HG03159 (cell line): Measurements from ENCODE around the gene SIRT3.
"Not testable (repeated sequence)": the region's sequence is repeated elsewhere in the genome, so short reads cannot be mapped to it uniquely, and the experiment has no call there.

Source experiments
- ATAC-seq: cut with Tn5 transposase; IDR thresholded peaks from one replicate; pipeline ENCODE4 v1.9.1; 2021; ENCODE audit warnings: mild to moderate bottlenecking, moderate library complexity; ENCODE audit not compliant: unreplicated experiment

Gene SIRT3

GRCh38 chr11:204587-205109, 31.5 kb downstream of the SIRT3 start:
- no peak for ATAC-seq

DNA sequence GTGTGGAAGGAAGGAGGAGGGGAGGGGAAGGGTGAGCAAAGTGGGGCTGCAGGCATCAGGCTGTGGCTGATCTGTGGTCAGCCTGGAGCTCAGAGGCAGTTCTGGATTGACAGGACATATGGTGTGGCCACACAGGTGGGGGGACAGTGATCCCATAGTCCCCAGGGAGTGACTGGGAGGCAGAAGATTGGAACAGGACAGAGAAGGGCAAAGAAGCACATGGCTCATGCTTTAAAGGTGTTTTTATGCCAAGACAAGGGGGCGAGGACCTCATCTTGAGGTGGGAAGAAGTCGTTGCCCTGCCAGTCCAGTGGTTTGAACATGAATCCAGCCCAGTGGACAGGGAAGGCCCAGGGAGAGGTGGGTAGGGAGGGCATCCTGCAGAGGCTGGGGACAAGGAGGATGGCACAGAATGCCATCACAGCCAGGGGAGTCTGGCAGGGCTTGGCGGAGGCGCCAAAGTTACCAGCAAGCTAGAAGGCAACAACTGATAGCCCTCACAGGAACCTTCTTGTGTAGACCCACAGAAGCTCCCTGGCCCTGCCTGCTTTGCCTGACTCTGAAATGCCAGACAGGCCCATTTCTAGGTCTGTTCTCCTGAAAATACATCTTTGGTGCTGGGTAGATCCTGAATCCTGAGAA, 32.1 kb downstream of the SIRT3 start:
- ATAC-seq: no peak

DNA sequence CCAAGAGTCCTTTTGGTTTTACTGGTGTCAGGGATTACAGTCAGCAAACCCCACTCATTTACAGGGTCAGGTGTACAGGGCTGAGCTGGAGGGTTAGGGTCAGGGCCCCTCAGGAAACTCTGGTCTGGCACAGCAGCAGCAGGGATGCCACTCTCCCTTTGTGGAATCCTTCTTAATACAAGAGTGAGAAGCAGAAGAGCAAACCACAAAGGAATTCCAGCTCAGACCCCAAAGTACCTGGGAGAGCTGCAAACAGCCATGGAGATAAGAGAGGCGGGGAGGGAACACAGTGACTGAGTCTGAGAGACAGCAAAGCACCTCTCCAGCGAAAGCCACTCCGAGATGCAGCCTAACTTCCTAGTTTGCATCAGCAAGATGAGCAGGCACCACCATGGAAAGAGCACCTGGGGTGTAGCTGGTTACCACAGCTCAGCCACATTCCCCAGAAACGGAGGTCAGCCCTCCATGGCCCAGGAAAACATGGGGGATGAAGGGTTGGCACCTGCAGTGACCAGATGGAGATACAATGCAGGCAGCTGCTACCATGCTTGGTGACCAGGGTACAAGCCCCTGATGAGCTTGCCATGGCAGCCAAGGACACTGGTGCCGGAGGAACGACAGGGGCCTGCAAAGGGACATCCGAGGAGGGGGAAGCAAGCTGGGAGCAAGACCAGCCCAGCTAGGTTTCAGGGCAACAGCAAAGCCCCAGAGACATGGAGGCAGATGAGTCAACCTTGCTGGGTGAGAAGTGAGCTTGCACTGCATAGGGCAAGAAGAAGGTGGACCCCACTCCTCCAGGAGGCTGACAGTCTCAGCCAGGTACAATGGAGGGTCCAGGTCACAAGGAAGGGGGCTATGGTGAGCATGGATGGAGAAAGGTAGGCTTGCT, 32.8 kb downstream of the SIRT3 start:
- ATAC-seq: no peak

DNA sequence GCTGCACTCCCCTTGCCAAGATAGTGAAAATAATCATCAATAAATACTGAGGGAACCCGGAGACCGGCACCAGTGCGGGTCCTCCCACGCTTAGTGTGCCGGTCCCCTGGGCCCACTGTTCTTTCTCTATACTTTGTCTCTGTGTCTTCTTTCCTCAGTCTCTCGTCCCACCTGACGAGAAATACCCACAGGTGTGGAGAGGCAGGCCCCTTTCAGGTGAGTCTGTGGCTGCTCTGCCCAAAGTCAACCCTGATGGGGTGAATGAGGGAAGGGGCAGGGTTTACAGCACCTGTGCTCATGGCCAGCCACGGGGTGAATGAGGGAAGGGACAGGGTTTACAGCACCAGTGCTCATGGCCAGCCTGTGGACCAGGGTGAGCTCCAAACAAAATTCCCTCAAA, 33.7 kb downstream of the SIRT3 start:
- ATAC-seq: no peak

DNA sequence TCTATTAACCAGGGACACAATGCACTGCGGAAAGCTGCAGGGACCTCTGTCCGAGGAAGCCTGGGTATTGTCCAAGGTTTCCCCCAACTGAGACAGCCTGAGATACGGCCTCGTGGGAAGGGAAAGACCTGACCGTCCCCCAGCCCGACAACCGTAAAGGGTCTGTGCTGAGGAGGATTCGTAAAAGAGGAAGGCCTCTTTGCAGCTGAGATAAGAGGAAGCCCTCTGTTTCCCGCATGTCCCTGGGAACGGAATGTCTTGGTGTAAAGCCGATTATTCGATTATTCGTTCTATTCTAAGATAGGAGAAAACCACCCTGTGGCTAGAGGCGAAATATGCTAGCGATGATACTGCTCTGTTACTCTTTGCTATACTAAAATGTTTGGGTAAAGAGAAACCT, 34.2 kb downstream of the SIRT3 start:
- no peak for ATAC-seq

GRCh38 chr11:200224-201003, 35.7 kb downstream of the SIRT3 start:
- no peak for ATAC-seq

GRCh38 chr11:199782-200181, 36.4 kb downstream of the SIRT3 start:
- ATAC-seq: no peak

DNA sequence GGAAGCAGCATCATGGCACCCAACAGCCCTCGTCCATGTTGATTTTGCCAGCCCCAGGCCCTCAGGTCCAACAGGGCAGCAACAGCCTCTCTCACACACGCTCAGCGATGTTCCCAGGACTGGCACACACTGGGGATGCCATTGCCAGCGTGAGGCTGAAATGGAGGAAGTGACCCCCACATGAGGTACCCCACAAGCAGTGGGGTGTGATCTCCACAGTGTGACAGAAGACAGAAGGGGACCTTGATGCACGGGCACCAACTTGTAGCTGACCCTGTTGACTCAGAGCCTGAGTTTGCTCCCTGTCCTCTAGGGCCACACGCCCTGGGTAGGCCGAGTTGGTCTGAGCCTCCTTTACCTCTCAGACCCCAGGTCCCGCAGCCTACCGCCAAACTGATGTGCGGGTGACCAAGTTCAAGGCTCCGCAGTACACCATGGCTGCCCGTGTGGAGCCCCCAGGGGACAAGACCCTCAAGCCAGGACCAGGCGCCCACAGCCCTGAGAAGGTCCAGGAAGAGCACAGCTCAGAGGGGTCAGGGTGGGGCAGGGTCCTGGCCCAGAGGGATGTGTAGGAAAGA, 37.0 kb downstream of the SIRT3 start:
- ATAC-seq: no peak

DNA sequence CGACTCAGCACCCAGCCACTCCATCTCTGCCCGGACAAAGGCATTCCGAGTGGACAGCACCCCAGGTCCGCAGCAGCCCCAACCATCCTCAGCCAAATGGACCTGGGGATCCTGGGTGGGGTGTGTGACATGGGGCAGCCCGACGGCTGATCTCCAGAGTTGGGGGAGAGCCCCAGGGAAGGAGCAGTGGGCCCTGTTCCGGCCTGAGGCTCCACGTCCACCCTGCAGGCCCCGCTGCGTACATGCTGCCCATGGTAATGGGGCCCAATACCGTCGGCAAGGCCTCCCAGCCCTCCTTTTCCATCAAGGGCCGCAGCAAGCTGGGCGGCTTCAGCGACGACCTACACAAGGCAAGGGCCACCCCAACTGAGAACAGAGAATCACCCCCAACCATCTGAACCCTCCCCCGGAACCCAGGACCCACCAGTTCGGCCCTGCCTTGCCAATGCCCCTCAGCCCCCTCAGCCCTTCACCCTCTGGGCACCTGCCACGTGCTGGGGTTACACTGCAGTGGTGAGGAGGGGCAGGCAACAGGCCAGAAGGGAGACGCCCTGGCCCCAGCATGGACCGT, 37.8 kb downstream of the SIRT3 start:
- no peak for ATAC-seq

GRCh38 chr11:197741-198235, 38.4 kb downstream of the SIRT3 start:
- ATAC-seq: no peak

GRCh38 chr11:196786-197731, 39.1 kb downstream of the SIRT3 start:
- ATAC-seq: no peak

- ATAC-seq: not testable (repeated sequence)
Measured at GRCh38 chr11:193481-193880, 42.7 kb downstream of the SIRT3 start.

DNA sequence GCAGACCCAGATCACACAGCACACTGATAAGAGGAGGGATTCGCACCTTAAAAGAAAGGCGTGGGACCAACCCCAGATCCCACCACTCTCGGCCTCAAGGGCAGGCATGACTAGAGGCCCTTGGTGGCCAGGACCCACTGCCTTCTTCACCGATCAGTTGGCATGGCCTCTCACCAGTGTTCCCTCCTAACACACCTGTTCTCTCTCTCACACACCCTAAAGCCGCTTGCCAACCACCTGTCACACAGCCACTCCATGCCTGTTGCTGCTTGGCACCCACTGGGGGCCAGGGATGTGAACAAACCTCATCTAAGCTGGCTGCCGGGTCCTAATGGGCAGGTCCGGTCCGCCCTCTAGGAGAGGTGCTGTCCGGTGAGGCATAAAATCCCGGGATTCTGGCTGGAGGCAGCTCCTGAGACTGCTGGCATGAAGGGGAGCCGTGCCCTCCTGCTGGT, 43.4 kb downstream of the SIRT3 start, which contains the start of gene SCGB1C1:
Gene SCGB1C1, plus strand, starts transcription at position 405 of the 455 bp plus-strand sequence. Its CDS starts 22 bp downstream, at position 427.
- not testable (repeated sequence) for ATAC-seq

- not testable (repeated sequence) for ATAC-seq
Measured at GRCh38 chr11:191490-192478, 44.4 kb downstream of the SIRT3 start.

GRCh38 chr11:190546-190945, 45.6 kb downstream of the SIRT3 start:
- not testable (repeated sequence) for ATAC-seq

- peak; percentile 73 for ATAC-seq
Measured at GRCh38 chr11:189843-190311, 46.3 kb downstream of the SIRT3 start.

DNA sequence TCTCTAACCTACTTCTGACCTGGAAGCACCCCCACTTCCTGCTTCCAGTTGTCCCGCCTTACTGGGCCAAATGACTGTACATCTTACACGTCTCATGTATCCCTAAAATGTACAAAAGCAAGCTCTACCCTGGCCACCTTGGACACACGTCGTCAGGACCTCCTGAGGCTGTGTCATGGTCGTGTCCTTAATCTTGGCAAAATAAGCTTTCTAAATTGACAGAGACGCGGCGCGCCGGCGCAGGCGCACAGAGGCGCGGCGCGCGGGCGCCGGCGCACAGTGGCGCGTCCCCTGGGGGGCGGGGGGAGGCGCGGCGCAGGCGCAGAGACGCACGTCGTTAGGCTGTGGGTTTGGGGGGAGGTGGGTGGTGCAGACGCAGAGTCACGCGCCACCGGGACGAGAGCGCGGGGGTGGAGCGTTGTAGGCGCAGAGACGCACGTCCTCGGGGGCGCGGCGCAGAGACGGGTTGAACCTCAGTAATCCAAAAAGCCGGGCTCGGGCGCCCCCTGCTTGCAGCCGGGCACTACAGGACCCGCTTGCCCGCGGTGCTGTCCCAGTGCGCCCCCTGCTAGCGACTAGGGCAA, 46.9 kb downstream of the SIRT3 start:
- peak; percentile 4 for ATAC-seq
